GM12891 (cell line): ENCODE measurements around the gene NCAPD2.
"Not testable (repeated sequence)": the region's sequence is repeated elsewhere in the genome, so short reads cannot be mapped to it uniquely, and the experiment has no call there.

ENCODE experiments used
- DNase-seq: peaks from one replicate; pipeline ENCODE4 v3.0.0; 2011; ENCODE audit warnings: low spot score; ENCODE audit not compliant: insufficient read length
- FAIRE-seq: peaks from 2 replicates; lab custom pipeline; 2011; peaks lifted over from hg19 to GRCh38; lab: Jason Lieb, UNC
- PAX5 ChIP-seq: IDR thresholded peaks from 2 replicates; pipeline ENCODE4 v1.6.1; 2011; ENCODE audit warnings: low read length, moderate library complexity, mild to moderate bottlenecking; ENCODE audit not compliant: insufficient read depth, severe bottlenecking
- POLR2A ChIP-seq: IDR thresholded peaks from 2 replicates; pipeline ENCODE4 v1.6.1; 2011; ENCODE audit warnings: low read depth, low read length, control low read depth
- POLR2AphosphoS5 ChIP-seq: IDR thresholded peaks from 2 replicates; pipeline ENCODE4 v1.6.1; 2011; ENCODE audit warnings: low read depth, low read length, control low read depth
- POU2F2 ChIP-seq: IDR thresholded peaks from 2 replicates; pipeline ENCODE4 v1.6.1; 2011; ENCODE audit warnings: low read depth, mild to moderate bottlenecking, control low read depth, low read length, moderate library complexity
- SPI1 ChIP-seq: IDR thresholded peaks from 2 replicates; pipeline ENCODE4 v1.6.1; 2011; ENCODE audit warnings: low read depth, low read length, control low read depth
- TAF1 ChIP-seq: IDR thresholded peaks from 2 replicates; pipeline ENCODE4 v1.6.1; 2011; ENCODE audit warnings: low read depth, low read length, control low read depth

Gene NCAPD2

GRCh38 chr12:6470375-6471163 is 23.3 kb upstream of the NCAPD2 start, which contains the start of gene VAMP1:
Gene VAMP1 (minus strand): TSS chr12:6470677. CDS start chr12:6470531, 146 bp downstream.
- TF ChIP-seq TAF1 (peak; percentile 97), POLR2A (peak; percentile 100), POU2F2 (peak; percentile 95), SPI1 (0 out of 2 replicates have a peak, but pooled peaks have one; percentile 5), PAX5 (no peak), POLR2AphosphoS5 (peak; percentile 100)
- peak; percentile 98 for FAIRE-seq
- DNase-seq: peak; percentile 95

DNA sequence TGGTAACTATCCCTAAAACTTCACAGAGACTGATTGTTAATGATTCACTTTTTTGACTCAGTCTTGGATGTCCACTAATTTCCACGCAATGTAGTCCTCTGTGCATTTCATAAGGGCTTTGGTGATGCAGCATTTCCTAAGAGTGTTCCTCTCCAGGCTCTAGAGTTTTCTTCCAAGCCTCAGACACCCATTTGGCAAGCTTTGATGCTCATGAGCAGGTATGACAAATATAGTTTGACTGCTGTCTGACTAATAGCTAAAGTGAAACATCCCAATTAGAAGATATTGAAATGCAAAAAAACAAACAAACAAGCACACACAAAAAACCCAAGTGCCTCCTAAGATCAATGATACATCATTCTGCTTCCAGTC is 21.9 kb upstream of the NCAPD2 start:
- TF ChIP-seq POLR2AphosphoS5: no peak
- no peak for TF ChIP-seq SPI1
- no peak for TF ChIP-seq PAX5
- TF ChIP-seq POU2F2: no peak
- TF ChIP-seq TAF1: no peak
- no peak for TF ChIP-seq POLR2A
- DNase-seq (no peak), FAIRE-seq (no peak)

- FAIRE-seq (no peak), DNase-seq (no peak)
- TF ChIP-seq POLR2AphosphoS5 (no peak), PAX5 (no peak), POU2F2 (no peak), POLR2A (no peak), TAF1 (no peak), SPI1 (no peak)
These were observed 21.4 kb upstream of the NCAPD2 start for GRCh38 chr12:6472491-6472890.

DNA sequence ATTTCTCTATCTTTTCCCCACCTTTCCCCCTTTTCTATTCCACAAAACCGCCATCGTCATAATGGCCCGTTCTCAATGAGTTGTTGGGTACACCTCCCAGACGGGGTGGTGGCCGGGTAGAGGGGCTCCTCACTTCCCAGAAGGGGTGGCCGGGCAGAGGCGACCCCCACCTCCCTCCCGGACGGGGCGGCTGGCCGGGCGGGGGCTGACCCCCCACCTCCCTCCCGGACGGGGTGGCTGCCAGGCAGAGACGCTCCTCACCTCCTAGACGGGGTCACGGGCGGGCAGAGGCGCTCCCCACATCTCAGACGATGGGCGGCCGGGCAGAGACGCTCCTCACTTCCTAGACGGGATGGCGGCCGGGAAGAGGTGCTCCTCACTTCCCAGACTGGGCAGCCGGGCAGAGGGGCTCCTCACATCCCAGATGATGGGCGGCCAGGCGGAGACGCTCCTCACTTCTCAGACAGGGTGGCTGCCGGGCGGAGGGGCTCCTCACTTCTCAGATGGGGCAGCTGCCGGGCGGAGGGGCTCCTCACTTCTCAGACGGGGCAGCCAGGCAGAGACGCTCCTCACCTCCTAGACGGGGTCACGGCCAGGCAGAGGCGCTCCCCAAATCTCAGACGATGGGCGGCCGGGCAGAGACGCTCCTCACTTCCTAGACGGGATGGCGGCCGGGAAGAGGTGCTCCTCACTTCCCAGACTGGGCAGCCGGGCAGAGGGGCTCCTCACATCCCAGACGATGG is 18.5 kb upstream of the NCAPD2 start:
- DNase-seq, FAIRE-seq: not testable (repeated sequence)

- no peak for FAIRE-seq
- no peak for TF ChIP-seq SPI1
- TF ChIP-seq POU2F2: no peak
- no peak for TF ChIP-seq PAX5
- no peak for TF ChIP-seq TAF1
- no peak for TF ChIP-seq POLR2AphosphoS5
- TF ChIP-seq POLR2A: no peak
- DNase-seq: no peak
These were observed 17.4 kb upstream of the NCAPD2 start for GRCh38 chr12:6476489-6476888.

DNA sequence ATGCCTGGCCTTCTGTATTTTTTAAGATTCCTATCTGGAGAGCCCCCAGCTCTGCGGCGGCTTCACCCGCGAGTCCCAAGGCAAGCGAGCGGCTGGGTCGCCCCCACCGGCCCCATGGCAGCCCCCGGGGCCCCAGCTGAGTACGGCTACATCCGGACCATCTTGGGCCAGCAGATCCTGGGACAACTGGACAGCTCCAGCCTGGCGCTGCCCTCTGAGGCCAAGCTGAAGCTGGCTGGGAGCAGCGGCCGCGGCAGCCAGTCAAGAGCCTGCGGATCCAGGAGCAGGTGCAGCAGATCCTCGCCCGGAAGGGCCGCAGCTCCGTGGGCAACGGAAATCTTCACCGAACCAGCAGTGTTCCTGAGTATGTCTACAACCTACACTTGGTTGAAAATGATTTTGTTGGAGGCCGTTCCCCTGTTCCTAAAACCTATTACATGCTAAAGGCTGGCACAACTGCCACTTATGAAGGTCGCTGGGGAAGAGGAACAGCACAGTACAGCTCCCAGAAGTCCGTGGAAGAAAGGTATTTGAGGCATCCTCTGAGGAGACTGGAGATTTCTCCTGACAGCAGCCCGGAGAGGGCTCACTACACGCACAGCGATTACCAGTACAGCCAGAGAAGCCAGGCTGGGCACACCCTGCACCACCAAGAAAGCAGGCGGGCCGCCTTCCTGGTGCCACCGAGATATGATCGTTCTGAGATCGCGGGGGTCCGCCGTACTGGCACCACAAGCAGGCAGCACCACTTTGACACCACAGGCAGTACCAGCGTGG is 16.1 kb upstream of the NCAPD2 start:
- not testable (repeated sequence) for FAIRE-seq

GRCh38 chr12:6478416-6478815 is 15.5 kb upstream of the NCAPD2 start:
- no peak for DNase-seq
- no peak for TF ChIP-seq POLR2AphosphoS5
- TF ChIP-seq TAF1: no peak
- TF ChIP-seq POU2F2: no peak
- no peak for TF ChIP-seq SPI1
- TF ChIP-seq PAX5: no peak
- TF ChIP-seq POLR2A: no peak
- FAIRE-seq: no peak

More for the DNA sequence above, 16.1 kb upstream of the NCAPD2 start:
- not testable (repeated sequence) for DNase-seq

DNA sequence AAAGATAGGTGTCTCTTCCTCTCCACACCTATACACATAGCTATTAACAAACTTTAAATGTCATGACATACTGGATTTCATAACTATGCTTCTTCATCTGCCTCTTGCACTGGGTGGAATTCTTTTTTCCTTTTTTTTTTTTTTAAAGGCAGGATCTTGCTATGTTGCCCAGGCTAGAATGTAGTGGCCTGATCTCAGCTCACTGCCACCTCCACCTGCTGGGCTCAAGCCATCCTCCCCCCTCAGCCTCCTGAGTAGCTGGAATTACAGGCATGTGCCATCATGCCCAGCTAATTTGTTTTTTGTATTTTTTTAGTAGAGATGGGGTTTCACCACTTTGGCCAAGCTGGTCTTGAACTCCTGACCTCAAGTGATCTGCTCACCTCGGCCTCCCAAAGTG is 5.7 kb upstream of the NCAPD2 start:
- DNase-seq (no peak), FAIRE-seq (no peak)
- TF ChIP-seq TAF1 (no peak), SPI1 (no peak), PAX5 (no peak), POLR2AphosphoS5 (no peak), POU2F2 (no peak), POLR2A (no peak)

DNA sequence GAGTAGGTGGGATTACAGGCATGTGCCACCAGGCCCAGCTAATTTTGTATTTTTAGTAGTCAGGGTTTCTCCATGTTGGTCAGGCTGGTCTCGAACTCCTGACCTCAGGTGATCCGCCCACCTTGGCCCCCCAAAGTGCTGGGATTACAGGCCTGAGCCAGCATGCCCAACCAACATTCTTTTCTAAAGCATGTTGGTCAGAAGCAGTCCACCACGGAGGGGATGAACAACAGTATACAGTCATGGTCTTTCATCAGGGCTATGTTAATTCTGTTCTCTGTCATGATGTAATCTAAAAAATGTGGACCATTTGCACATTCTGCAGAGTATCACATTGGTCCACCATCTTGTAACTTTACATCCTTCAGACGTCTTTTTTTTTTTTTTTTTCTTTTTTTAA is 4.5 kb upstream of the NCAPD2 start:
- FAIRE-seq: no peak
- DNase-seq: no peak
- TF ChIP-seq TAF1 (no peak), PAX5 (no peak), POU2F2 (no peak), POLR2A (no peak), SPI1 (no peak), POLR2AphosphoS5 (no peak)

- not testable (repeated sequence) for FAIRE-seq, DNase-seq
These were observed 3.2 kb upstream of the NCAPD2 start for GRCh38 chr12:6490673-6491072.
